HTR-8/SVneo (cell line): ENCODE data around the gene OR2L5.

ENCODE experiments used
- DNase-seq: peaks from one replicate; pipeline ENCODE4 v3.0.0; 2011; ENCODE audit warnings: low spot score, mixed read lengths; ENCODE audit not compliant: insufficient read length
- FAIRE-seq: peaks from 2 replicates; lab custom pipeline; 2011; peaks lifted over from hg19 to GRCh38; lab: Jason Lieb, UNC

Gene OR2L5

GRCh38 chr1:248013229-248013710 lies at the start of gene OR2L5:
Gene OR2L5, plus strand, starts transcription at chr1:248013660. Its CDS starts 8,288 bp downstream, at chr1:248021948.
- FAIRE-seq, result no peak

GRCh38 chr1:247964933-247965332 lies 48.5 kb upstream of the OR2L5 start, which contains the start of gene OR2AK2:
Gene OR2AK2, plus strand, starts transcription at chr1:247965233. Its CDS starts 144 bp downstream, at chr1:247965377.
- FAIRE-seq (no peak), DNase-seq (no peak)

More at GRCh38 chr1:248013229-248013710, at the start of gene OR2L5:
- DNase-seq, result no peak

GRCh38 chr1:247966532-247967204 lies 46.8 kb upstream of the OR2L5 start:
- DNase-seq, result no peak
- FAIRE-seq, result no peak

- FAIRE-seq (no peak), DNase-seq (no peak)
These were observed 20.5 kb upstream of the OR2L5 start for GRCh38 chr1:247992986-247993385.

GRCh38 chr1:247998811-247999210 lies 14.6 kb upstream of the OR2L5 start:
- FAIRE-seq (no peak), DNase-seq (no peak)

- FAIRE-seq, result no peak
- no peak for DNase-seq
These were observed 13.3 kb upstream of the OR2L5 start for GRCh38 chr1:248000169-248000568.

- no peak for FAIRE-seq
These were observed 5.7 kb upstream of the OR2L5 start for GRCh38 chr1:248007778-248008177.

GRCh38 chr1:248009681-248010080 lies 3.8 kb upstream of the OR2L5 start:
- DNase-seq (no peak), FAIRE-seq (no peak)

More at GRCh38 chr1:248007778-248008177, 5.7 kb upstream of the OR2L5 start:
- no peak for DNase-seq

- FAIRE-seq (no peak), DNase-seq (no peak)
These were observed 2.3 kb downstream of the OR2L5 start for GRCh38 chr1:248015803-248016202.

GRCh38 chr1:248029770-248030169 lies 16.3 kb downstream of the OR2L5 start, which contains the start of gene OR2L2:
Gene OR2L2, plus strand, starts transcription at chr1:248030070. Its CDS starts 8,198 bp downstream, at chr1:248038268.
- FAIRE-seq (no peak), DNase-seq (no peak)

- DNase-seq (no peak), FAIRE-seq (no peak)
These were observed 31.7 kb downstream of the OR2L5 start for GRCh38 chr1:248045209-248045608.

GRCh38 chr1:248046536-248046935 lies 33.1 kb downstream of the OR2L5 start, which contains the start of gene OR2L3:
Gene OR2L3, plus strand, starts transcription at chr1:248046836. Its CDS starts 13,846 bp downstream, at chr1:248060682.
- FAIRE-seq (no peak), DNase-seq (no peak)

GRCh38 chr1:248047008-248047407 lies 33.5 kb downstream of the OR2L5 start:
- no peak for FAIRE-seq

GRCh38 chr1:248054671-248055070 lies 41.2 kb downstream of the OR2L5 start:
- DNase-seq, result no peak
- no peak for FAIRE-seq

More at GRCh38 chr1:248047008-248047407, 33.5 kb downstream of the OR2L5 start:
- DNase-seq, result no peak

GRCh38 chr1:248055261-248055660 lies 41.8 kb downstream of the OR2L5 start:
- FAIRE-seq, result no peak
- no peak for DNase-seq

GRCh38 chr1:248065071-248065470 lies 51.6 kb downstream of the OR2L5 start:
- DNase-seq, result no peak
- FAIRE-seq, result no peak

- no peak for DNase-seq
- no peak for FAIRE-seq
These were observed 52.1 kb downstream of the OR2L5 start for GRCh38 chr1:248065604-248066003.
